Renal cortical epithelial cell (primary cell): ENCODE data around the gene DPP4. TPM values are rescaled to one million over a fixed set of nuclear protein-coding genes. Genes with fewer than 3 reads are reported as not detected.
A peak's percentile ranks its signal among the peaks of the same experiment; 100 is the strongest.

Source experiments
- DNase-seq: peaks from one replicate; pipeline ENCODE4 v3.0.0-alpha.2; 2011; ENCODE audit warnings: low read depth
- total RNA-seq: library from RNA; depleted of rRNA; stranded (reverse); fragments of >200 nt; gene quantifications from 2 replicates; pipeline ENCODE4 v1.2.3, GENCODE V29; 2014

DPP4 gene
- total RNA-seq, 1 donor from 2014 or later, result 65.7 TPM

- no peak for DNase-seq
Measured at GRCh38 chr2:161991991-161992390, 82.0 kb downstream of the DPP4 start.

GRCh38 chr2:161990741-161991140 lies 83.3 kb downstream of the DPP4 start:
- DNase-seq, result peak; percentile 99

DNA sequence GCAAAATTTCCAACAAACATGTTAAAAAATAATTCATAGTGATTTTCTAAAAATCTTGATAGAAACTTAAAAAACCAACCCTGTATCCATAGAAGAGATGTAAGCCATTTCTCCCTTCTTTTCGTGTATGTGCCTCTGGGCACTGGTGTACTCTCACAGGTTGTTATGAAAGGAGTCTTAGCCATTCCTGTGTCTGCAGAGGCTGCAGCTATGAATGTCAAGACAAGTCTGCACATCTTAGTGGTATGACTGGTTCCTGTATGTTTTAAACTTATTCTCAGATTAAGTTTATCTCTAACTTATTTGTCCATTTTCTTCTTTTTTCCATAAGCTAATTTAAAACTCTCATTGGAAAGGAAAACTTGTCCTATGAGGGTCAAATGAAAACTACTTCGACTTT lies 84.0 kb downstream of the DPP4 start:
- DNase-seq, result no peak

- DNase-seq, result peak; percentile 38
Measured at GRCh38 chr2:161988589-161988988, 85.4 kb downstream of the DPP4 start.

- no peak for DNase-seq
Measured at GRCh38 chr2:161987311-161987710, 86.7 kb downstream of the DPP4 start.

DNA sequence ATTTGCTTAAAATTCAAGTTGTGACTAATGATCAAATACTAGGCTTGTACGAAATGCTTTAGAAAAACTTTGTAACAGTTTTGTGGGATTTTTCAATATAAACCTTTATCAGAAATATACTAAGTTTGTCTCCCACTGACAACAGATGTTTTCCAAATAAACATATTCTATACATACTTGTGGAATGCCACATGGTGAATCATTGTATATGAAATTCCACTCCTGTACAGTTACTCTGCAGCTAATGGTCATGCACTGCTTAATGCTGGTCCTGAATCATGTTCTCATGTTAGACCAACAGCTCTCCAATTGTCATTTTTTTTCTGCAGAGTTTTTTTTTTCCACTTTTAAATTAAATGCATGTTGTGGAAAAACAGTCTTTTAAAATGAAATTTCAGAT lies 90.1 kb downstream of the DPP4 start:
- DNase-seq, result peak; percentile 11

DNA sequence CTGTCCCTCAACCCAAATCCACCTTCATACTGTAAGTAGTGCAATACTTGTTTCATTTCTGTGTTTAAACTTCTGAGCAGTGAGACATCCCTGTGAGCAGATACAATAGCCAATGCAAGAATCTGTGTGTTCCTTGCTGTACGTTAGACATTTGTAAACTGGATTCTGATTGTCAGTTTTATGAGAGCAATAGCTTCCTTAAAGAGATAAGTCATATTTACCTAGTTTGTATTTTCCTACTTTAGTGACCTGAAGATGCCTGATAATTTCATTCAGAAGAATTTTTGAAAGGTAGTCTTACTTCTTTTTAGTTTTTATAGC lies 90.7 kb downstream of the DPP4 start:
- no peak for DNase-seq

GRCh38 chr2:161982548-161983330 lies 91.3 kb downstream of the DPP4 start:
- DNase-seq, result no peak

GRCh38 chr2:161981679-161982250 lies 92.2 kb downstream of the DPP4 start:
- DNase-seq, result no peak

- DNase-seq, result no peak
Measured at GRCh38 chr2:161980976-161981375, 93.0 kb downstream of the DPP4 start.

- no peak for DNase-seq
Measured at GRCh38 chr2:161979490-161979889, 94.5 kb downstream of the DPP4 start.

DNA sequence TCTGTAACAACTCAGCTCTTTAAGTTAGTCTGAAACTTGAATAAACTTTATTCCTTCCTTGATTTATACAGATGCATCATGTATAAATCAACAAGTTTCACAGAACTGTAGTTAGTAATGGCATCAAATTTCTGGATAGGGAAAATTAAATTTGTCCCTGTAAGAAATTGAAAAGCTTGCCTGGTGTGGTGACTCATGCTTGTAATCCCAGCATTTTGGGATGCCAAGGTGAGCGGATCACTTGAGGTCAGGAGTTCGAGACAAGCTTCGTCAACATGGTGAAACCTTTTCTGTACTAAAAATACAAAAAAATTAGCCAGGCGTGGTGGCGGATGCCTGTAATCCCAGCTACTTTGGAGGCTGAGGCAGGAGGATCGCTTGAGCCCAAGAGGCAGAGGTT lies 96.1 kb downstream of the DPP4 start:
- DNase-seq, result peak; percentile 26

DNA sequence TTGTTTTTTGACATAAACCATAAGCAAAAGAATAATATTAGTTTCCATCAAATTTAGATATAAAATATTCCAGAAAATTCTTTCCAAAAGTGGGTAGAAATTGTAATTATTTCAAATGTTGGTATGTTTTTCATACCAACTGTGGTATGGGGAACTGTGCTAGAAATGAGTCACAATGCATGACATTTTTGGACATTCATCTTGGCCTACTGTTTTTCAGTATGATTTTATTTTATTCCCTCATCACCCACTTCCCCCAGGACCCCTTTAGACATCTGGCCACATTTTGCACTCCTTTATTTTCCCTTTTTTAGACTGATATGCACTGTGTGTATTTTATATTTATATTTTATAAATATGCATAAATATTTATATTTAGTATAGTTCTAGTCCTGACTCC lies 97.1 kb downstream of the DPP4 start:
- no peak for DNase-seq

- DNase-seq, result no peak
Measured at GRCh38 chr2:161976295-161976694, 97.7 kb downstream of the DPP4 start.

GRCh38 chr2:161975813-161976160 lies 98.2 kb downstream of the DPP4 start:
- no peak for DNase-seq

DNA sequence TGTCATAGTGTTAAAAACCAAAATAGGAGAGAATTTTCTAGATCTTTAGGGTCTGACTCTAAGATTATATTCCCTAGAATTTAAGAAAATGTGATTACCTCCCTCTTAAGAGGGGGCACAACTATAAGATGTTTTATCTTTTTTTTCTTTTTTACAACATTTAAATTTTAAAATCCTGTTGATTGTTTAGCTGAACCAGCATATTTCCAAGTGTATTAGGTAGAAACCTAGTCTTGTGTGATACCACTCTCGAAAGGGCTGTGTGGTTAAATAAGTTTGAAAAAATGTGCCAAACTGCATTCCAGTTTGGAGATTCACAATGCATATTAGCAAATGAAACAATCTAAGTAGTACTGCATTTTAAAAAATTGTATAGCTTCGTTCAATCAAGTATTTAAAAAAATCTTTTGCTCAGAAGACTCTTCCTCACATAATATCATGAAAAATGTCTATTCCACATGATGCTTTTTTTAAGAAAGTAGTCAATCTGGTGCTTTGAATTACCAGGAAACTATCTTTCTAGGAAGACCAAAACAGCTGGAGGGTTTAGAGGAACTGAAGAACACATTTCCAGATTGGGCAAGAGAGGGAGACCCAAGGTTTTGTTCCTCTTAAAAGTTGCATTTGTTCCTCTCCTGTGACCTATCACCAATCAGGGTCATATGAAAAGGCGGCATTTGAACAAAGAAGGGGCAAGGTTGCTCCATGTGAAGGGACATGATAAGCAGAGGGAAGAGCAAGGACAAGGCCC lies 98.8 kb downstream of the DPP4 start:
- no peak for DNase-seq

- DNase-seq, result no peak
Measured at GRCh38 chr2:161974461-161974860, 99.6 kb downstream of the DPP4 start.

- no peak for DNase-seq
Measured at GRCh38 chr2:161972866-161973265, 101.1 kb downstream of the DPP4 start.

DNA sequence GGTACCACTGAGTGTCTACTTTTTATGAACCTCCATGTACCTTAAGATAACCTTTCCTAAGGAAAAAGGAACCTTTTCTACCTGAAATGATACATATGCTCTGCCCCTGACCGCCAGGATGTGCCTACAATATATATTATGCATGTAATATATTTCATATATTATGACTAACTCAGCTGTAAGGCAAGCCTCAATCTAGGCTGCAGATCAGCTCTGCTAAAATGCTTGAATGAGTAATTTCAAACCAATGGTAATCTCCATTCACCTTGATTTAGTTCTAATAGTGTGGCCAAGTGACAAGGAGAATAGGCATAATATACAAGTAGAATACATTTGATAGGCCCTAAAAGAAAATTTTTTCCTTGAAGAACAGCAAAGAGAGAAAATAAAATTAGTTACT lies 101.8 kb downstream of the DPP4 start:
- DNase-seq, result no peak

DNA sequence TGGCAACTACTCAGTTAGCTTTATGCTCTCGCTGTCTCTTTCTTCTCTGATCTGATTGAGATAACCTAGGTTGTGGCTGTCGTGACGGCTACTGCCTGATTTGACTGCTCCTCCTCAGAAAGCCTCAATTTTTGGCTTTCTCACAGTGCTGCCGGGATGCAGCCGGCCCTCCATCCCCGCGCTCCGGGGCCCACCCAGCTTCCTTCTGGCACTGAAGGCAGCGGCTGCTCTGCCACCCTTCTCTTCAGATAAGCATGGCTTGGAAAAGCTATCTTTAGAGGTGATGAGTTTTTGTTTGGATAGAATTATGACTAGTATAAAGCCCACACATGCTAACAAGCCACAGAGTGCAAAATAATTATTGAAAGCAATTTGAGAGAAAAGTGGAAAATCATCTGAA lies 102.5 kb downstream of the DPP4 start:
- DNase-seq, result no peak

DNA sequence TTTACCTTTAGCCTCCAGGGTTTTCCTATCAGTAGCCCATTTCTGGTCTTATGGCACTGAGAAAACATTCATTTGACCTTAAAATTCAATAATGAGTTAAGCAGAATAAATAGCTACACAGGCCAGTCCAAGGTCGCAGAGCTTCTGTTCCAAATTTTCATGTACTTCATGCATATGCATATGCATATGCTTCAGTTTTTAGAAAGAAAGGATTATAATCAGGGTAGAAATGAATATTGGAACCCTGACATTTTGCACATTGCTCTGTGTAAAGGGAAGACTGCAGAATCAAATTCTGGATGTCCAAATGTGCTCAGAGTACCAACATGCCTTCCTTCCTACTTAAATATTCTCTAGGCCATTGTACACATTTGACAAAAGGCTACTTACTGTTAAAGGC lies 104.9 kb downstream of the DPP4 start:
- DNase-seq, result no peak

DNA sequence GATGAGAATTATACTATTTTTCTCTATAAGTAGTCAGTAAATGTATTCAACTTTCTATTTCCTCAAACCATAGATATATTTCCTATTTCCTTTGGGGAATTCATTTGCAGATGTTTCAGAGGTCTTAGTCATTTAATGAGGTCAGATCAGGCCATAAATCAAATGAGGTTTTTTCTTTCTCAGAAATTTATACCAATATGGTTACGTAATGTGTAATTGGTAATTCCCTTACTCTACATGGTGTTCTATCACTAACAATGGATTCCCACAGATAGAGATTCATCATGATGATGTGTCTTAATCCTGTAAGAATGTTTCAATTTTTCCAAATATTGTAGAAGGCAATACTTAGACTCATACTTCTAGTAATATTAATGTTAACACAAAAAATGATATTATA lies 108.0 kb downstream of the DPP4 start:
- DNase-seq, result peak; percentile 49

GRCh38 chr2:161964160-161964559 lies 109.9 kb downstream of the DPP4 start:
- DNase-seq, result no peak
